GM18520 (cell line): ENCODE data around the gene TDRD3.
A peak's percentile ranks its signal among the peaks of the same experiment; 100 is the strongest.

Experiments used
- ATAC-seq: cut with Tn5 transposase; IDR thresholded peaks from one replicate; pipeline ENCODE4 v1.9.1; 2021; ENCODE audit not compliant: unreplicated experiment

TDRD3 gene

GRCh38 chr13:60448907-60449510 is 52.0 kb downstream of the TDRD3 start:
- ATAC-seq: peak; percentile 68

- no peak for ATAC-seq
Observed at GRCh38 chr13:60453490-60453889, 56.5 kb downstream of the TDRD3 start.

- no peak for ATAC-seq
Observed at GRCh38 chr13:60454425-60454824, 57.4 kb downstream of the TDRD3 start.

GRCh38 chr13:60463787-60464186 is 66.8 kb downstream of the TDRD3 start:
- ATAC-seq: no peak

- no peak for ATAC-seq
Observed at GRCh38 chr13:60467098-60467497, 70.1 kb downstream of the TDRD3 start.

GRCh38 chr13:60479273-60479672 is 82.3 kb downstream of the TDRD3 start:
- ATAC-seq: no peak

- ATAC-seq: no peak
Observed at GRCh38 chr13:60482012-60482411, 85.0 kb downstream of the TDRD3 start.

GRCh38 chr13:60484865-60485264 is 87.8 kb downstream of the TDRD3 start:
- no peak for ATAC-seq

- ATAC-seq: no peak
Observed at GRCh38 chr13:60491531-60491930, 94.5 kb downstream of the TDRD3 start.

- ATAC-seq: no peak
Observed at GRCh38 chr13:60492187-60492586, 95.2 kb downstream of the TDRD3 start.

GRCh38 chr13:60494296-60494695 is 97.3 kb downstream of the TDRD3 start:
- peak; percentile 81 for ATAC-seq

GRCh38 chr13:60501236-60501635 is 104.2 kb downstream of the TDRD3 start:
- no peak for ATAC-seq

- ATAC-seq: no peak
Observed at GRCh38 chr13:60509601-60510386, 112.8 kb downstream of the TDRD3 start.

- ATAC-seq: no peak
Observed at GRCh38 chr13:60511637-60512036, 114.6 kb downstream of the TDRD3 start.

- ATAC-seq: no peak
Observed at GRCh38 chr13:60514891-60515290, 117.9 kb downstream of the TDRD3 start.

- no peak for ATAC-seq
Observed at GRCh38 chr13:60519496-60519895, 122.5 kb downstream of the TDRD3 start.

GRCh38 chr13:60520902-60521569 is 124.0 kb downstream of the TDRD3 start:
- no peak for ATAC-seq

- ATAC-seq: no peak
Observed at GRCh38 chr13:60538566-60538965, 141.5 kb downstream of the TDRD3 start.

- no peak for ATAC-seq
Observed at GRCh38 chr13:60540276-60540675, 143.3 kb downstream of the TDRD3 start.

GRCh38 chr13:60562096-60562780 is 165.2 kb downstream of the TDRD3 start:
- ATAC-seq: no peak

- no peak for ATAC-seq
Observed at GRCh38 chr13:60571571-60571970, 174.6 kb downstream of the TDRD3 start.
